GM12801 (cell line): ENCODE data around the gene VAMP2.

Source experiments
- CTCF ChIP-seq: IDR thresholded peaks from one replicate; pipeline ENCODE4 v1.5.1; 2011; ENCODE audit warnings: control low read depth; ENCODE audit not compliant: insufficient read length; ENCODE audit errors: extremely low read depth

VAMP2 gene

GRCh38 chr17:8156246-8156992 lies 6.3 kb downstream of the VAMP2 start:
- no peak for TF ChIP-seq CTCF

GRCh38 chr17:8155996-8156245 lies 6.8 kb downstream of the VAMP2 start:
- no peak for TF ChIP-seq CTCF

GRCh38 chr17:8155231-8155995 lies 7.3 kb downstream of the VAMP2 start:
- no peak for TF ChIP-seq CTCF

- TF ChIP-seq CTCF: no peak
Observed at GRCh38 chr17:8154608-8155155, 8.1 kb downstream of the VAMP2 start.

GRCh38 chr17:8153957-8154607 lies 8.7 kb downstream of the VAMP2 start:
- no peak for TF ChIP-seq CTCF

- TF ChIP-seq CTCF: no peak
Observed at GRCh38 chr17:8153525-8153956, 9.2 kb downstream of the VAMP2 start.

GRCh38 chr17:8153031-8153451 lies 9.7 kb downstream of the VAMP2 start:
- TF ChIP-seq CTCF: no peak
